Calu3 (cell line): Measurements from ENCODE around the gene DOHH. TPM values are rescaled to one million over a fixed set of nuclear protein-coding genes. Genes with fewer than 3 reads are reported as not detected.

Experiments
- BruUV-seq: library from RNA; stranded (reverse); fragments of 400-500 nt; replicated peaks from 2 replicates; lab custom pipeline; 2021; lab: Mats Ljungman, UMichigan
- CTCF ChIA-PET: fragments of 300-600 bp; sonication (Branson Sonifier 250); formaldehyde crosslinking; loops from one replicate; lab custom pipeline; 2022; ENCODE audit warnings: antibody characterized with exemption; lab: Charles Lee
- DNase-seq: peaks from one replicate; pipeline ENCODE4 v3.0.0; 2022
- H3K27ac Mint-ChIP-seq: one replicate; pipeline ENCODE4 v1.8.0; 2022; ENCODE audit warnings: mixed read lengths; ENCODE audit not compliant: unreplicated experiment
- H3K27me3 Mint-ChIP-seq: one replicate; pipeline ENCODE4 v1.8.0; 2022; ENCODE audit warnings: mixed read lengths; ENCODE audit not compliant: unreplicated experiment
- H3K36me3 Mint-ChIP-seq: one replicate; pipeline ENCODE4 v1.8.0; 2022; ENCODE audit warnings: mild to moderate bottlenecking, moderate library complexity, mixed read lengths; ENCODE audit not compliant: insufficient read depth, unreplicated experiment
- H3K4me1 Mint-ChIP-seq: one replicate; pipeline ENCODE4 v1.8.0; 2022; ENCODE audit warnings: mild to moderate bottlenecking, low read depth, mixed read lengths; ENCODE audit not compliant: unreplicated experiment
- H3K4me3 Mint-ChIP-seq: one replicate; pipeline ENCODE4 v1.8.0; 2022; ENCODE audit warnings: mild to moderate bottlenecking, low read depth, moderate library complexity, mixed read lengths; ENCODE audit not compliant: unreplicated experiment
- H3K9me3 Mint-ChIP-seq: one replicate; pipeline ENCODE4 v1.8.0; 2022; ENCODE audit warnings: low read depth, mixed read lengths; ENCODE audit not compliant: unreplicated experiment
- CTCF ChIP-seq: fragments of 200-600 bp; IDR thresholded peaks from one replicate; pipeline ENCODE4 v1.8.0; 2022; ENCODE audit warnings: antibody characterized with exemption; ENCODE audit not compliant: unreplicated experiment
- intact Hi-C: fragments of 100-400 bp; cut with micrococcal nuclease; formaldehyde crosslinking; loops from one replicate; pipeline ENCODE4 v1.10.0; 2022; ENCODE audit not compliant: unreplicated experiment
- total RNA-seq: library from RNA; stranded (reverse); gene quantifications from 2 replicates; pipeline ENCODE4 v1.2.3, GENCODE V29; 2022

DOHH gene
- total RNA-seq, 1 experiment from 2014 or later: 11.6 TPM

GRCh38 chr19:3527238-3527910 is 26.9 kb upstream of the DOHH start:
- no peak for TF ChIP-seq CTCF
- H3K4me1 Mint-ChIP-seq: no peaks in the 10 kb centered on the region
- no peak overlapping the region for H3K27ac Mint-ChIP-seq
- H3K27me3 Mint-ChIP-seq: no peaks in the 10 kb centered on the region
- intact Hi-C loops: no loop called here
- CTCF ChIA-PET: interaction anchor here (0.6 kb wide), 1 partner anchor 31 kb away, joined by 3 read pairs; no protein-coding TSS in a partner anchor
- DNase-seq: no peak
- no peaks in the 10 kb centered on the region for H3K9me3 Mint-ChIP-seq
- no TSS peak for BruUV-seq
- no peak overlapping the region for H3K4me3 Mint-ChIP-seq
- H3K36me3 Mint-ChIP-seq: peaks cover 23% of the 10 kb centered on the region

DNA sequence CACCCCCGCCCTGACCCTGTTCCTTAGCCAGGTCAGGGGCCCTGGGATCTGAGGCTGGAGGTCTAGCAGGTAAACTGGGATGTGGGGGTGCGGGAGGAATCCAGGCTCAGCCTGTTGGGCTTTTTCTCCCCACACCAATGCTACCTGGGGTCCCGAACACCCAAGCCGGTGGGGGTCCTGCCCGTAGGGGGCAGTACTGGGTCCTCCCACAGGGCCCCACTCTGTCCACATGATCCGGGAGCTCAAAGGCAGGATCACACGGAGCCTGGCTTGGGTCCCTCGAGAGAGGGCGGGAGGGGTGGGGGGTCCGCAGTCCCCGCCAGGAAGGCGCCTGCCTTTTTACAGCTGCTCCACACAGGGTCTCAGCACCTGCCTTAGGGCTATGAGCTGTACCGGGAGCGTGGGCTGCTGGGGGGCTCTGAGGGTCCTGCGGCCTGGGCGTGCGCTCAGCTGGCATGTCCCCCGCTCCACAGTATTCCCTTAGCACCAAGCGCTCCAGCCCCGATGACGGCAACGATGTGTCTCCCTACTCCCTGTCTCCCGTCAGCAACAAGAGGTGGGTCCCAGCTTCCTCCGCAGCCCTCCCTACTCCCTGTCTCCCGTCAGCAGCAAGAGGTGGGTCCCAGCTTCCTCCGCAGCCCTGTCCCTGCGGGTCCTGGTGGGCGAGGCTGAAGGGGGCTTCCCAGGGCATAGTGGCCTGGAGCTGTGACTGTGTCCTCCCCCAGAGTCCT is 26.2 kb upstream of the DOHH start:
- H3K36me3 Mint-ChIP-seq: peaks cover 23% of the 10 kb centered on the region

DNA sequence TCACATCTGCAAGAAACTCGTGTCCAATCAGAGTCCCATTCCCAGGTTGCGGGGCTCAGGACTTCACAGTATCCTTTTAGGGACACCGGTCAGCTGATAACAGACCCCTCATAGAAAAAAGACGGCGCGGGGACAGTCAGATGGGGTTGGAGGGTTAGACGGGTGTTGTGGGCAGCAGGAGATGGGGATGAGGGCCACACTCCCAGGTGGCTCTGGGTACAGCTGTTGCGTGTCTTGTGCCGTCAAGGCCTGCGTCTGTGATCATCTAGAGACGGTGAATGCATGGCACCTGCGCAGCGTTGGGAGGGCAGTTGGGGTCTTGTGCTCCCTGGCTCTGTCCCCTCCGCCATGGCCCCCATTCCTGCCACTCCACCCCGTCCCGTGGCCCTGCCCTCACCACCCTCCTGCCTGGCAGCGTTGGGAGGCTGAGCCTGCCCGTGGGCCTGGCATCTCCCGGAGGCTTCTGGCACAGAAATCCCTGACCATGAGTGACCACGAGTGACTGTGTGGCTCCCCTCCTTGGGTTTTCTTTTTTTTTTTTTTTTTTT is 24.5 kb upstream of the DOHH start:
- Mint-ChIP-seq H3K4me1 (no peaks in the 10 kb centered on the region), H3K27me3 (no peaks in the 10 kb centered on the region), H3K27ac (no peak overlapping the region), H3K36me3 (peaks cover 19% of the 10 kb centered on the region), H3K9me3 (no peaks in the 10 kb centered on the region), H3K4me3 (no peak overlapping the region)
- intact Hi-C loops: no loop called here
- CTCF ChIA-PET: no interaction called here
- DNase-seq: no peak
- BruUV-seq: no TSS peak
- no peak for TF ChIP-seq CTCF

More for the DNA sequence above, 26.2 kb upstream of the DOHH start:
- CTCF ChIA-PET: interaction anchor here (0.9 kb wide), 1 partner anchor 10 kb away, joined by 3 read pairs; no protein-coding TSS in a partner anchor
- no peak overlapping the region for H3K4me3 Mint-ChIP-seq
- TF ChIP-seq CTCF: peak; percentile 25
- H3K4me1 Mint-ChIP-seq: no peaks in the 10 kb centered on the region
- no TSS peak for BruUV-seq
- DNase-seq: no peak
- no peaks in the 10 kb centered on the region for H3K27me3 Mint-ChIP-seq
- intact Hi-C loops: no loop called here
- H3K27ac Mint-ChIP-seq: no peak overlapping the region
- no peaks in the 10 kb centered on the region for H3K9me3 Mint-ChIP-seq

- no peaks in the 10 kb centered on the region for H3K27me3 Mint-ChIP-seq
- TF ChIP-seq CTCF: no peak
- intact Hi-C loops: no loop called here
- peaks cover 19% of the 10 kb centered on the region for H3K36me3 Mint-ChIP-seq
- H3K27ac Mint-ChIP-seq: no peak overlapping the region
- H3K9me3 Mint-ChIP-seq: no peaks in the 10 kb centered on the region
- no TSS peak for BruUV-seq
- DNase-seq: no peak
- CTCF ChIA-PET: no interaction called here
- H3K4me3 Mint-ChIP-seq: no peak overlapping the region
- no peaks in the 10 kb centered on the region for H3K4me1 Mint-ChIP-seq
These were observed 23.8 kb upstream of the DOHH start for GRCh38 chr19:3524078-3524842.
